Stimulated activated CD4-positive, alpha-beta T cell treated with anti-CD3 and anti-CD28 coated beads, Interleukin-12 subunit alpha, Interleukin-12 subunit beta, amount 100 ng/mL, for 48 hours (primary cell): ENCODE results near the gene CCDC88C.
"Not testable (repeated sequence)": the region's sequence is repeated elsewhere in the genome, so short reads cannot be mapped to it uniquely, and the experiment has no call there.

Source experiments
- DNase-seq, 3 donors: peaks; one replicate each; pipeline ENCODE4 v3.0.0-alpha.2; 2020; ENCODE audit warnings: low read depth in 2 of 3, low spot score in 1 of 3

Gene CCDC88C

GRCh38 chr14:91417120-91417982 lies at the start of gene CCDC88C:
TSS of gene CCDC88C (minus strand) at chr14:91417820. CDS start at chr14:91417690, 130 bp downstream.
- DNase-seq: peak in 2 of 3 donors; percentile 53 to 73

DNA sequence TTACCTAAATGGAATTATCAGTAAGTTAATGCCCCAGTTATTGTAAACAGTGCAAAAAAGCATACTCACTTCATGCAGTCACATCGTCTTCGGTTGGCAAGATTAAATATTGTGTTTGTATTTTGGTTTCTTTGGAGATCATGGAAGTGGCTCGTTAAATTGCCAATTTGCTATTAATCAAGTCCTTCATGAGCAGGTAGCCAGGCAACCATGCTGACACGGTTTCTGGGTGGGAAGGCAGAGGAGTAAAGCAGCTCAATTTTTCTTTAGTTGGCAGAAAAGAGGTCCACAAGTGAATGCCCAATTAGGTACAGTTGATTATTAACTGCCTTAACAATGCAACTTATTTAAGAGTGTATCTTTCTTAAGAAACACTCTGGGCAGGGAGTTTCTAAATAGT lies 48.6 kb upstream of the CCDC88C start:
- DNase-seq: no peak

DNA sequence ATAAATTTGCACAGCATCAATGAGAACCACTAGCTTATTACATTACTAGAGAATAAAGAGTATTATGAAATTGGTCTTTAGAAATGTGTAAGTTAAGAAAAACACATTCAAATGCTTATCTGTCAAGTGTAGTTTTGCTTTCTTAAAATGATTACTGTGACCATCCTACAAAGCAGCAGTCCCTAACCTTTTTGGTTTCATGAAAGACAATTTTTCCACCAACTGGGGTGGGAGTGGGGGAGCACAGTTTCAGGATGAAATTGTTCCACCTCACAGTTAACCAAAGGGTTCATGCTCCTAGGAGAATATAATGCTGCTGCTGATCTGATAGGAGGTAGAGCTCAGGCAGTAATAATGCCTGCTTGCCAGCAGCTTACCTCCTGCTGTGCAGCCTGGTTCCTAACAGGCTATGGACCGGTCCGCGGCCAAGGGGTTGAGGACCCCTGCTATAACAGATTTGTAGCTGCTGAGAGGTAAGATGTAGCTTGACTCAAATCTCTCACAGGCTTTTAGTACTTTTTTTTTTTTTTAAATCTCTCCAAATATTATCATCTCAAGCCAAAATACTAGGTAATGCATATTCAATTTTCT lies 47.1 kb upstream of the CCDC88C start:
- peak in 2 of 3 donors; percentile 4 to 12 for DNase-seq

- no peak for DNase-seq
Measured at GRCh38 chr14:91458612-91459011, 41.0 kb upstream of the CCDC88C start.

DNA sequence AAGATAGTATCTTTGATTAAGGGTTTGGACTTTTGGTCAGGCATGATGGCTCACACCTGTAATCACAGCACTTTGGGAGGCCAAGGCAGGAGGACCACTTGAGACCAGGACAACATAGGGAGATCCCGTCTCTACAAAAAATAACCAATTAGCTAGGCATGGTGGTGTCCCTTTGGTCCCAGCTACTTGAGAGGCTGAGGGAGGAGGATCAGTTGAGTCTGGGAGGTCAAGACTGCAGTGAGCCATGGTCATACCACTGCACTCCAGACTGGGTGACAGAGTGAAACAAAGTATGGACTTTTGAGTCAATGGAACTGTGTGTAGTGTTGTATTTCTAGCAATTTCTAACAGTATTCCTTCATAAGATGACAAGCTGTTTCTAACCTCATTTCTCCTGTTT lies 38.7 kb upstream of the CCDC88C start:
- DNase-seq: no peak

GRCh38 chr14:91454580-91454979 lies 37.0 kb upstream of the CCDC88C start:
- no peak for DNase-seq

GRCh38 chr14:91454155-91454554 lies 36.5 kb upstream of the CCDC88C start:
- no peak for DNase-seq

DNA sequence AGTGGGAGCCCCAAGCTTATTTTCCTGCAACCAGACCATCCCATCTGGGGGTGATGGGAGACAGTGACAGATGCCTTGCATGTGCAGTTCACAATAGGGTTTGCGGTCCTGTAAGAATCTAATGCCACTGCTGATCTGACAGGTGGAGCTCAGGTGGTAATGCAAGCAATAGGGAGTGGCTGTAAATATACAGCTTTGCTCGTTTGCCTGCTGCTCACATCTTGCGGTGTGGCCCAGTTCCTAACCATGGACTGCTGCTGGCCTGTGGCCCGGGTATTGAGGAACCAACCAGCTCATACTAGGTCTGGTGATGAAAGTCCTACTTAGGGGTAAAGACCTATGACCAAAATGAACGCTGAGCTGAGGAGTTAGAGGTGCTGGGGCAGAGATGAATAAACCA lies 36.1 kb upstream of the CCDC88C start:
- DNase-seq: no peak

DNA sequence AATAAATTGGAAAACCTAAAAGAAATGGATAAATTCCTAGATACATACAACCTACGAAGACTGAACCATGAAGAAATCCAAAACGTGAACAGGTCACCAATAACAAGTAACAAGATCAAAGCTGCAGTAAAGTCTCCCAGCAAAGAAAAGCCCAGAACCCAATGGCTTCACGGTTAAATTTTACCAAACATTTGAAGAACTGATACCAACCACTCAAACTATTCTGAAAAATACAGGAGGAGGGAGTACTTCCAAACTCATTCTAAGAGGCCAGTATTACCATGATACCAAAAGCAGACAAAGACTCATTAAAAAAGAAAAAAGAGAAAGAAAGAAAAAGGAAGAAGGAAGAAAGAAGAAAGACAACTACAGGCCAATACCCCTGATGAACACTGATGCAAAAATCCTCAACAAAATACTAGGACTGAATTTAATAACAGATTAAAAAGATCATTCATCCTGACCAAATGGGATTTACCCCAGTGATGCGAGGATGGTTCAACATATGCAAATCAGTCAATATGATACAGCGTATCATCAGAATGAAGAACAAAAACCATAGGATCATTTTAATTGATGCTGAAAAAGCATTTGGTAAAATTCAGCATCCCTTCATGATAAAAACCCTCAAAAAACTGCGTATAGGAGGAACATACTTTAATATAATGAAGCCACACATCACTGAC lies 26.9 kb upstream of the CCDC88C start:
- DNase-seq: no peak

- DNase-seq: no peak
Measured at GRCh38 chr14:91439345-91439744, 21.7 kb upstream of the CCDC88C start.

DNA sequence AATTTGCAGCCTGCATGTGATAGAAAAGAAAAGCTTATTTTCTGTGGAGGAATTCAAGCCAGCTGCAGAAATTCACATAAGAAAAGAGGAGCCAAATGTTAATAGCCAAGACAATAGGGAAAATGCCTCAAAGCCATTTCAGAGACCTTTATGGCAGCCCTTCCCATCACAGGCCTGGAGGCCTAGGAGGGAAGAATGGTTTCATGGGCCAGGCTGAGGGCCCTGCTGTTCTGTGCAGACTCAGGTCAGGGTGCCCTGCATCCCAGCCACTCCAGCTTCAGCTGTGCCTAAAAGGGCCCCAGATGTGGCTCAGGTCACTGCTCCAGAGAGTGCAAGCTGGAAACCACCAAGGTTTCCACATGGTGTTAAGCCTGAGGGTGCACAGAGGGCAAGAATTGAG lies 21.2 kb upstream of the CCDC88C start:
- DNase-seq: no peak

DNA sequence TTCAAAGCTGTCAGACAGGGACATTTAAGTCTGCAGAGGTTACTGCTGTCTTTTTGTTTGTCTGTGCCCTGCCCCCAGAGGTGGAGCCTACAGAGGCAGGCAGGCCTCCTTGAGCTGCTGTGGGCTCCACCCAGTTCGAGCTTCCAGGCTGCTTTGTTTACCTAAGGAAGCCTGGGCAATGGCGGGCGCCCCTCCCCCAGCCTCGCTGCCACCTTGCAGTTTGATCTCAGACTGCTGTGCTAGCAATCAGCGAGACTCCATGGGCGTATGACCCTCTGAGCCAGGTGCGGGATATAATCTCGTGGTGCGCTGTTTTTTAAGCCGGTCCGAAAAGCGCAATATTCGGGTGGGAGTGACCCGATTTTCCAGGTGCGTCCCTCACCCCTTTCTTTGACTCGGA lies 18.6 kb upstream of the CCDC88C start:
- not testable (repeated sequence) for DNase-seq

GRCh38 chr14:91429385-91429784 lies 11.8 kb upstream of the CCDC88C start:
- no peak for DNase-seq

DNA sequence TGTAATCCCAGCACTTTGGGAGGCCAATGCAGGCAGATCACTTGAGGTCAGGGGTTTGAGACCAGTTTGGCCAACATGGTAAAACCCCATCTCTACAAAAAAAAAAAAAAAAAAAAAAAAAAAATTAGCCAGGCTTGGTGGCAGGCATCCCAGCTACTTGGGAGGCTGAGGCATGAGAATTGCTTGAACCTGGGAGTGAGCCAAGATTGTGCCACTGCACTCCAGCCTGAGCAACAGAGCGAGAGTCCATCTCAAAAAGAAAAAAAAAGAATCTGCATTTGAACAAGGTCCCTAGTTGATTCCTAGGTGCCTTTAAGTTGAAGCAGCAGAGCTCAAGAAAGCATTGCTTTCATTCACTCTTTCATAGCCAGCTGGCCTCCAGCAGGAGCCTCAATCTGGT lies 11.3 kb upstream of the CCDC88C start:
- not testable (repeated sequence) for DNase-seq

- not testable (repeated sequence) for DNase-seq
Measured at GRCh38 chr14:91425531-91425944, 7.9 kb upstream of the CCDC88C start.

GRCh38 chr14:91424813-91425530 lies 7.4 kb upstream of the CCDC88C start:
- DNase-seq: no peak

GRCh38 chr14:91420686-91421085 lies 3.1 kb upstream of the CCDC88C start:
- no peak for DNase-seq

DNA sequence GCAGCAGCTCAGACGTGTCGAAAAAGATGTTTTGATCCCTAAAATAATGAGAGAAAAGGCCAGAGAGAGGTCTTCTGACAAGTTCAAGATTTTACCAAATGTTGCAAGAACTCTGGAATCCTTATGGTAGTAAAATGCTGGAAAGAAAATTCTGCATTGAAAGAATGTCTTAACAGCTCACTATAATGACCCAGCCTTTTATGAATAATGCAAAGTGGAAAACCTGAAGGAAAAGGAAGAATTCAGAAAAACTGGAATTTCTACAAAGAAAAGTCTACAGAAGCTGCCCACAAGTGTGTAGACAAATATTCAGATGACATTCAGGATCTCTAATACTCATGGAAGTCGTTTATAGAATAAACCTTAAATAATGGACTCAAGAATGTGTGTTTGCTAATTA lies 1.8 kb upstream of the CCDC88C start:
- DNase-seq: no peak

DNA sequence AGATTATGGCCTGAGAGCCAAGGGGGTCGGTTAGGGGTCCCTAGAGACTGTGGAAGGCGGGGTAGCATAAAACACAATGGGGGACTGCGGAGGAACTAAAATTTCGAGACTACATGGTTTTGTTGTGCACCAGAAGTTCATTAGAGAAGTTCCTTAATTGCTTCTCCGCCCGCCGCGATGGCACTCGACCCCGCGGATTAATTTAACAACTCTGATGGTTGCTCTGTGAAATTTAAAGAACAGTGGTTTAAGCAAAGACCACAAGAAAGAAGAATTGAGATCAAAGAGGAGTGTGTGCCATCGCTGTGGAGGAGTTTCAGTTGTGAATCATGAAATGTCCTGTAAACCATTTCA lies 1.4 kb upstream of the CCDC88C start:
- DNase-seq: peak in 1 of 3 donors; percentile 41

DNA sequence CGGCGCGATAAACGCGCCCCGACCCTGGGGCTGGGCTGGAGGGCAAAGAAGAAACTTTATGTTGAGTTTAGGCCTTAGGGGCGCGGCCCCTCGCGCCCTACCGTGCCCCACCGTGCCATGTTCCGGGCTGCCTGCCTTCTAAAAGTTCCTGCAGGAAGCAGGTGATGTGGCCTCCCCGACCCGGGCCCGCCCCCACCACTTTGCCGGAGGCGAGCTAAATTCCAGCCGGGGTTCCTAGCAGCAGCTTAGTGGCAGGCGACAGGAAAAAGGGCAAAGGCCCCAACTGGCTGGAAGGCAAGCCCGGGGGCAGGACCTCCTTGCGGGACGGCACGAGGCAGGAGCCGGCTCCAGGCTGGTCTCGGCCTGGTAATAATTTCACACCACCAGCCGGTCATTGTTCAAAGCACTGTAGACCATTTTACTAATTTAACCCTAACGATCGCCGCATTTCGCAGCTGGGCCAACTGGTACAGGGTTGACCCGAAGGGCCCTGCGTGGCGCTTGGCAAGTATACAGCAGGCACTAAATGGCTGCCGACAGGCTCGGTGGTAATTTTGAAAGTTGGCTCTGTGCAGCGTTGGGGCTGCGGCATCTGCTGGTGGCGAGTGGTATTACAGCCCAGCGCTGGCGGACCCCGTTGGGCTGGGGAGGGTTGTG lies 895 bp upstream of the CCDC88C start:
- DNase-seq: peak; percentile 74 to 87 (median 74)

GRCh38 chr14:91417983-91418386 lies 365 bp upstream of the CCDC88C start:
- peak in 1 of 3 donors; percentile 58 for DNase-seq
